SK-N-SH (cell line): ENCODE measurements around the gene ZNF280C. TPM values are rescaled to one million over a fixed set of nuclear protein-coding genes. Genes with fewer than 3 reads are reported as not detected.

Experiments used
- CTCF ChIA-PET: fragments of 300-600, 350-600 bp; formaldehyde crosslinking; extraction: SDS; loops from one replicate; lab custom pipeline; 2021; lab: Yijun Ruan, JAX
- POLR2A ChIA-PET: fragments of 350-600 bp; sonication (Branson Sonifier 250); formaldehyde crosslinking; extraction: SDS; loops from one replicate; lab custom pipeline; 2020; ENCODE audit warnings: antibody characterized with exemption, inconsistent platforms; lab: Yijun Ruan, JAX
- DNase-seq: peaks from one replicate; pipeline ENCODE4 v3.0.0; 2012
- H2AFZ ChIP-seq: fragments of 200-600 bp; sonication (generic); 2 replicates; pipeline ENCODE4 v1.8.1; 2016; ENCODE audit warnings: antibody characterized with exemption, mild to moderate bottlenecking, low read depth
- H3F3A ChIP-seq: fragments of 200-600 bp; sonication (generic); replicated peaks from 2 replicates; pipeline ENCODE3; 2016; ENCODE audit warnings: antibody characterized with exemption, mild to moderate bottlenecking; ENCODE audit not compliant: insufficient read depth
- H3K27ac ChIP-seq, 2 experiments: fragments of 200-500 bp in 1 of 2; fragments of 200-600 bp in 1 of 2; sonication (Bioruptor generic) in 1 of 2; sonication (generic), shearing (Covaris generic) in 1 of 2; 2 replicates each; pipeline versions ENCODE4 v1.5.1 to v1.6.1; 2014 to 2016; ENCODE audit warnings: low read depth in 2 of 2, inconsistent platforms in 1 of 2, low read length in 1 of 2, mild to moderate bottlenecking in 1 of 2, mixed read lengths in 1 of 2
- H3K27me3 ChIP-seq: fragments of 200-600 bp; sonication (generic), shearing (Covaris generic); 2 replicates; pipeline ENCODE4 v1.6.1; 2016; ENCODE audit warnings: mixed run types; ENCODE audit not compliant: insufficient read depth
- H3K36me3 ChIP-seq, 2 experiments: fragments of 200-500 bp in 1 of 2; fragments of 200-600 bp in 1 of 2; sonication (Bioruptor generic) in 1 of 2; sonication (generic) in 1 of 2; replicated peaks in 1 of 2; 2 replicates each; pipeline versions ENCODE3 to v1.5.1; 2014 to 2016; ENCODE audit warnings: low read length in 1 of 2, mild to moderate bottlenecking in 1 of 2; ENCODE audit not compliant: insufficient read depth in 2 of 2, control insufficient read depth in 1 of 2
- H3K4me1 ChIP-seq, 2 experiments: fragments of 200-500 bp in 1 of 2; fragments of 200-600 bp in 1 of 2; sonication (Bioruptor generic) in 1 of 2; sonication (generic), shearing (Covaris generic) in 1 of 2; 2 replicates each; pipeline versions ENCODE4 v1.5.1 to v1.6.1; 2014 to 2016; ENCODE audit warnings: low read depth in 1 of 2, low read length in 1 of 2, mixed run types in 1 of 2; ENCODE audit not compliant: insufficient read depth in 2 of 2, control insufficient read depth in 1 of 2
- H3K4me2 ChIP-seq: fragments of 200-600 bp; sonication (generic), shearing (Covaris generic); 2 replicates; pipeline ENCODE4 v1.6.1; 2017; ENCODE audit warnings: mixed run types
- H3K4me3 ChIP-seq, 2 experiments: fragments of 200-500 bp in 1 of 2; fragments of 200-600 bp in 1 of 2; sonication (Bioruptor generic) in 1 of 2; sonication (generic), shearing (Covaris generic) in 1 of 2; 2 replicates each; pipeline versions ENCODE4 v1.5.1 to v1.8.1; 2014 to 2016; ENCODE audit warnings: low read depth in 2 of 2, inconsistent platforms in 1 of 2, low read length in 1 of 2, mild to moderate bottlenecking in 1 of 2, mixed read lengths in 1 of 2, moderate library complexity in 1 of 2
- H3K79me2 ChIP-seq: fragments of 200-600 bp; sonication (generic); 2 replicates; pipeline ENCODE4 v1.8.1; 2017; ENCODE audit warnings: mild to moderate bottlenecking; ENCODE audit not compliant: insufficient read depth
- H3K9ac ChIP-seq: fragments of 200-600 bp; sonication (generic); 2 replicates; pipeline ENCODE4 v1.6.1; 2017; ENCODE audit warnings: mixed run types
- H3K9me2 ChIP-seq: fragments of 200-600 bp; sonication (generic); 2 replicates; pipeline ENCODE4 v1.6.1; 2017; ENCODE audit warnings: mixed run types
- H3K9me3 ChIP-seq: fragments of 200-600 bp; sonication (generic); 2 replicates; pipeline ENCODE4 v1.6.1; 2017; ENCODE audit warnings: mixed run types, mild to moderate bottlenecking, moderate library complexity
- H4K20me1 ChIP-seq: fragments of 200-600 bp; sonication (generic); 2 replicates; pipeline ENCODE4 v1.6.1; 2017; ENCODE audit warnings: mild to moderate bottlenecking, mixed run types; ENCODE audit not compliant: insufficient read depth
- CHD2 ChIP-seq: fragments of 150-350 bp; IDR thresholded peaks from 2 replicates; pipeline ENCODE4 v1.6.1; 2018; ENCODE audit warnings: low read length; ENCODE audit not compliant: partially characterized antibody
- CTCF ChIP-seq: fragments of 200-600 bp; sonication (generic); IDR thresholded peaks from 2 replicates; pipeline ENCODE4 v1.6.1; 2017; ENCODE audit warnings: antibody characterized with exemption, mild to moderate bottlenecking, moderate library complexity
- ELF1 ChIP-seq: IDR thresholded peaks from 2 replicates; pipeline ENCODE4 v1.4.0; 2012
- EP300 ChIP-seq, 2 experiments: IDR thresholded peaks; 2 replicates each; pipeline versions ENCODE4 v1.4.0 to v1.6.1; 2012; ENCODE audit warnings: borderline replicate concordance in 1 of 2, low read depth in 1 of 2, low read length in 1 of 2
- EZH2phosphoT487 ChIP-seq: fragments of 200-600 bp; sonication (generic); IDR thresholded peaks from 2 replicates; pipeline ENCODE4 v1.6.1; 2017; ENCODE audit warnings: low read depth, mixed run types, mild to moderate bottlenecking, antibody characterized with exemption, moderate library complexity, borderline replicate concordance
- FOSL2 ChIP-seq: IDR thresholded peaks from 2 replicates; pipeline ENCODE4 v1.4.0; 2012; ENCODE audit warnings: low read depth, mild to moderate bottlenecking, moderate library complexity, borderline replicate concordance
- FOXJ3 ChIP-seq: sonication (generic); formaldehyde crosslinking; IDR thresholded peaks from 2 replicates; pipeline ENCODE4 v1.5.1; 2020; ENCODE audit warnings: mild to moderate bottlenecking, missing genetic modification reagents
- JUND ChIP-seq: IDR thresholded peaks from 2 replicates; pipeline ENCODE4 v1.4.0; 2012
- MAX ChIP-seq: IDR thresholded peaks from 2 replicates; pipeline ENCODE4 v1.4.0; 2012; ENCODE audit warnings: low read depth
- MEF2A ChIP-seq: IDR thresholded peaks from 2 replicates; pipeline ENCODE4 v1.4.0; 2012; ENCODE audit warnings: low read depth, borderline replicate concordance
- MXI1 ChIP-seq: IDR thresholded peaks from 2 replicates; pipeline ENCODE4 v1.6.1; 2012; ENCODE audit warnings: mild to moderate bottlenecking, low read depth, low read length, improper control_type of control experiment
- NFIC ChIP-seq: IDR thresholded peaks from 2 replicates; pipeline ENCODE4 v1.4.0; 2012; ENCODE audit warnings: borderline replicate concordance
- PBX3 ChIP-seq: IDR thresholded peaks from 2 replicates; pipeline ENCODE4; 2012
- POLR2AphosphoS5 ChIP-seq: IDR thresholded peaks from 2 replicates; pipeline ENCODE4 v1.6.1; 2012; ENCODE audit warnings: low read depth, low read length
- REST ChIP-seq: IDR thresholded peaks from 2 replicates; pipeline ENCODE4 v1.6.1; 2012; ENCODE audit warnings: mild to moderate bottlenecking, low read depth, low read length, moderate library complexity
- RFX5 ChIP-seq: IDR thresholded peaks from 2 replicates; pipeline ENCODE4 v1.6.1; 2012; ENCODE audit warnings: mild to moderate bottlenecking, improper control_type of control experiment, low read length
- RXRA ChIP-seq: IDR thresholded peaks from 2 replicates; pipeline ENCODE4 v1.4.0; 2012; ENCODE audit warnings: low read depth, mild to moderate bottlenecking, borderline replicate concordance
- SMC3 ChIP-seq: IDR thresholded peaks from 2 replicates; pipeline ENCODE4 v1.6.1; 2012; ENCODE audit warnings: low read depth, low read length, improper control_type of control experiment
- TCF12 ChIP-seq: IDR thresholded peaks from 2 replicates; pipeline ENCODE4 v1.4.0; 2012
- USF1 ChIP-seq: IDR thresholded peaks from 2 replicates; pipeline ENCODE4 v1.4.0; 2012; ENCODE audit warnings: low read depth, borderline replicate concordance
- WGBS: methylation state at CpG from one replicate; pipeline ENCODE4 v1.1.6; 2017; ENCODE audit warnings: low lambda C conversion rate; 5-methylcytosine and 5-hydroxymethylcytosine counted together
- polyA plus RNA-seq, 3 experiments: library from polyadenylated mRNA; depleted of rRNA; stranded (reverse); fragments of >200 nt; gene quantifications; 2 replicates each; pipeline ENCODE4 v1.2.3, GENCODE V29; 2012

Gene ZNF280C
- polyA plus RNA-seq, 1 of the 3 experiments (the other 2 are of a cell fraction) = 2.7 TPM

GRCh38 chrX:130174045-130174704 lies 94.5 kb downstream of the ZNF280C start:
- no peaks in the 10 kb centered on the region for H3K9me3 ChIP-seq
- peak; percentile 33 for DNase-seq
- H3K27me3 ChIP-seq = no peaks in the 10 kb centered on the region; the same call in 1 of the 2 replicates
- ChIA-PET CTCF (interaction anchor here (0.8 to 1.5 kb wide), 4 partner anchors 16 to 94 kb away, joined by 3 to 4 read pairs (median 4); no protein-coding TSS in a partner anchor), POLR2A (interaction anchor here (0.6 to 2.3 kb wide), 2 partner anchors 9 to 92 kb away, joined by 7 to 8 read pairs; partner anchors contain the start of gene AIFM1)
- no peaks in the 10 kb centered on the region for H4K20me1 ChIP-seq
- peak; percentile 41; the same call in 1 of the 2 replicates for TF ChIP-seq MAX
- no peak for TF ChIP-seq CHD2
- TF ChIP-seq REST = no peak
- 0 out of 2 replicates have a peak, but pooled peaks have one; percentile 3 for TF ChIP-seq USF1
- no peak for TF ChIP-seq SMC3
- no peak for TF ChIP-seq EP300 (IDR thresholded peaks at IDR 0.05; ENCODE audit: borderline replicate concordance in 1 of 2, low read depth in 1 of 2, low read length in 1 of 2)
- no peak for TF ChIP-seq PBX3
- TF ChIP-seq JUND = no peak
- no peak for TF ChIP-seq ELF1
- no peak for TF ChIP-seq NFIC
- no peak for TF ChIP-seq RXRA
- TF ChIP-seq FOXJ3 (CRISPR knock-in tag) = no peak
- TF ChIP-seq TCF12 = no peak
- no peak for TF ChIP-seq POLR2AphosphoS5
- peak; percentile 84 for TF ChIP-seq MXI1
- TF ChIP-seq FOSL2 = 0 out of 2 replicates have a peak, but pooled peaks have one; percentile 4
- no peak for TF ChIP-seq MEF2A
- TF ChIP-seq EZH2phosphoT487 = no peak
- TF ChIP-seq CTCF = no peak
- TF ChIP-seq RFX5 = no peak
- no peak overlapping the region for H3K4me3 ChIP-seq
- WGBS = 38% methylated on average over 9 of the region's 10 CpGs
- H3K36me3 ChIP-seq = no peaks in the 10 kb centered on the region
- peaks cover 8% of the 10 kb centered on the region for H3F3A ChIP-seq
- H3K27ac ChIP-seq = peak overlapping the region; percentile 65 to 67; a peak in 3 of 4 replicates
- H3K9me2 ChIP-seq = no peaks in the 10 kb centered on the region
- H3K79me2 ChIP-seq = no peaks in the 10 kb centered on the region
- H3K4me1 ChIP-seq = peaks cover 8 to 16% of the 10 kb centered on the region in 2 experiments; a peak in 2 of 4 replicates
- peak overlapping the region; percentile 33; the same call in 1 of the 2 replicates for H3K9ac ChIP-seq
- H2AFZ ChIP-seq = peak overlapping the region; percentile 71; the same call in 1 of the 2 replicates
- no peak overlapping the region for H3K4me2 ChIP-seq
